Fibroblast of villous mesenchyme (primary cell): ENCODE measurements around the gene CEP192. TPM values are rescaled to one million over a fixed set of nuclear protein-coding genes. Genes with fewer than 3 reads are reported as not detected.
A peak's percentile ranks its signal among the peaks of the same experiment; 100 is the strongest.

ENCODE experiments used
- DNase-seq: peaks from one replicate; pipeline ENCODE4 v3.0.0-alpha.2; 2010; ENCODE audit warnings: low read depth
- H3K4me3 ChIP-seq: 2 replicates; pipeline ENCODE4 v1.5.1; 2011; ENCODE audit warnings: low read depth, mild to moderate bottlenecking, low read length
- CTCF ChIP-seq: IDR thresholded peaks from 2 replicates; pipeline ENCODE4 v1.5.1; 2012; ENCODE audit warnings: low read depth, mild to moderate bottlenecking, low read length; ENCODE audit not compliant: insufficient read depth
- total RNA-seq: library from RNA; depleted of rRNA; stranded (reverse); fragments of >200 nt; gene quantifications from 2 replicates; pipeline ENCODE4 v1.2.3, GENCODE V29; 2012

CEP192 gene
- total RNA-seq, 1 donor = 40.6 TPM

- no peak for TF ChIP-seq CTCF
- no peak overlapping the region for H3K4me3 ChIP-seq
- DNase-seq = no peak
Measured at GRCh38 chr18:13124411-13124810, 133.2 kb downstream of the CEP192 start.

- TF ChIP-seq CTCF = no peak
- DNase-seq = no peak
Measured at GRCh38 chr18:13125191-13125590, 134.0 kb downstream of the CEP192 start.

GRCh38 chr18:13126966-13127598 is 135.9 kb downstream of the CEP192 start:
- no peak for TF ChIP-seq CTCF
- H3K4me3 ChIP-seq = no peak overlapping the region
- DNase-seq = no peak

More at GRCh38 chr18:13125191-13125590, 134.0 kb downstream of the CEP192 start:
- H3K4me3 ChIP-seq = no peak overlapping the region

GRCh38 chr18:13131283-13131682 is 140.1 kb downstream of the CEP192 start:
- no peak for DNase-seq
- no peak for TF ChIP-seq CTCF
- no peak overlapping the region for H3K4me3 ChIP-seq

- no peak for TF ChIP-seq CTCF
- H3K4me3 ChIP-seq = no peak overlapping the region
- no peak for DNase-seq
Measured at GRCh38 chr18:13134551-13135401, 143.6 kb downstream of the CEP192 start.

GRCh38 chr18:13136056-13136903 is 145.1 kb downstream of the CEP192 start:
- DNase-seq = peak; percentile 16
- TF ChIP-seq CTCF = no peak
- H3K4me3 ChIP-seq = peak overlapping the region; percentile 68
